ENCODE results near the gene ANTXR2. TPM values are rescaled to one million over a fixed set of nuclear protein-coding genes. Genes with fewer than 3 reads are reported as not detected.

ANTXR2 gene
- total RNA-seq, 1 donor from 2014 or later, result 64.6 TPM

DNA sequence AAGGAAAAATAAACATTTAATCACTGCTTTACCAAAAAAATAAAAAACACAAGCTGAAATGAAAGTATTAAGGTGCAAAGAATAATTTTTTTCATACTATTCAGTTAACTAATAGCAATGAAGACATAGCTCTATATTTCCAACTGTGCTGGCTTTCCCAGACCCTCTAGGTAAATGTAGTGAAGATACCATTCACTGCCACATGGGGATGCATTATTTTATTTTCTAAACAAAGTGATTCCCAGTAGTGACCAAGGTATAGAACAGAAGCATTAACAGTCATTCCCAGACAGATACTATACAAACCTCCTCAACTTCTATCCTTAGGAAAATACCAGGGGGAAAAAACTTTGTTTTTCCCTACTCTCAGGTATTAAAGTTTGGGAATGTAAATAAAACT lies 39.4 kb downstream of the ANTXR2 start:
- DNase-seq (ENCODE audit: extremely low spot score in 2 of 2), result no peak
- Histone ChIP-seq H3K4me3 (no peak overlapping the region), H3K27me3 (no peaks in the 10 kb centered on the region), H3K9me3 (no peaks in the 10 kb centered on the region), H3K4me1 (peaks cover 20% of the 10 kb centered on the region), H3K36me3 (peaks cover 0 to 26% of the 10 kb centered on the region in 2 donors), H3K27ac (no peak overlapping the region)
- intact Hi-C loops (cut with DNase I), result no loop called here
- TF ChIP-seq CTCF (IDR thresholded peaks at IDR 0.05) (no peak), POLR2AphosphoS5 (IDR thresholded peaks at IDR 0.05; ENCODE audit: insufficient read depth in 1 of 2, low read depth in 1 of 2) (no peak), POLR2A (IDR thresholded peaks at IDR 0.05) (no peak)

DNA sequence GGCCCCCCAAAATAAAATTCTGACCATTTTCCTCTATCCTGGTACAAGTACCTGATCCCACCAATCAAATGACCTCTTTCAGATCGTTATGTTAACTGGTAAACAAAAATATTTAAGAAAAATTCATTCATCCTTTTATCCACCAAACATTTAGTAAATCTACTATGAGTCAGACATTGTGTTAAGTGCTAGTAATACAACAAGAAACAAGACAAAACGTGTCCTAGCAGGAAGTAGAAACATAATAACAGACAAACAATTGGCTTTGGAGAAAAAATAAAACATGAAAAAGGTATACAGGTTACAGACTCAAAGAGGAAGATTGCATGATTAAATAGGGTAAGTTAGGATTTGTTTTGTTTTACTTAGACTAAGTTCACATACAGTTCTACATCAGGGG lies 43.7 kb downstream of the ANTXR2 start:
- intact Hi-C loops (cut with DNase I), result no loop called here
- Histone ChIP-seq H3K4me3 (no peak overlapping the region), H3K27ac (no peak overlapping the region), H3K4me1 (peaks cover 4% of the 10 kb centered on the region), H3K36me3 (peaks cover 0 to 27% of the 10 kb centered on the region in 2 donors), H3K27me3 (no peaks in the 10 kb centered on the region), H3K9me3 (no peaks in the 10 kb centered on the region)
- DNase-seq (ENCODE audit: extremely low spot score in 2 of 2), result no peak
- TF ChIP-seq POLR2A (IDR thresholded peaks at IDR 0.05), result no peak
- TF ChIP-seq CTCF (IDR thresholded peaks at IDR 0.05), result no peak
- TF ChIP-seq POLR2AphosphoS5 (IDR thresholded peaks at IDR 0.05; ENCODE audit: insufficient read depth in 1 of 2, low read depth in 1 of 2), result no peak

- Histone ChIP-seq H3K36me3 (peaks cover 0 to 23% of the 10 kb centered on the region in 2 donors), H3K27ac (no peak overlapping the region), H3K4me1 (no peaks in the 10 kb centered on the region), H3K4me3 (no peak overlapping the region), H3K27me3 (no peaks in the 10 kb centered on the region), H3K9me3 (no peaks in the 10 kb centered on the region)
- intact Hi-C loops (cut with DNase I), result no loop called here
- TF ChIP-seq POLR2AphosphoS5 (IDR thresholded peaks at IDR 0.05; ENCODE audit: insufficient read depth in 1 of 2, low read depth in 1 of 2) (no peak), CTCF (IDR thresholded peaks at IDR 0.05) (no peak), POLR2A (IDR thresholded peaks at IDR 0.05) (no peak)
- no peak for DNase-seq (ENCODE audit: extremely low spot score in 2 of 2)
These were observed 45.4 kb downstream of the ANTXR2 start for GRCh38 chr4:80027611-80028010.

GRCh38 chr4:80026100-80026499 lies 46.9 kb downstream of the ANTXR2 start:
- Histone ChIP-seq H3K4me1 (no peaks in the 10 kb centered on the region), H3K27me3 (no peaks in the 10 kb centered on the region), H3K27ac (no peak overlapping the region), H3K9me3 (no peaks in the 10 kb centered on the region), H3K36me3 (peaks cover 0 to 16% of the 10 kb centered on the region in 2 donors), H3K4me3 (no peak overlapping the region)
- TF ChIP-seq POLR2A (IDR thresholded peaks at IDR 0.05) (no peak), CTCF (IDR thresholded peaks at IDR 0.05) (no peak), POLR2AphosphoS5 (IDR thresholded peaks at IDR 0.05; ENCODE audit: insufficient read depth in 1 of 2, low read depth in 1 of 2) (no peak)
- no peak for DNase-seq (ENCODE audit: extremely low spot score in 2 of 2)
- intact Hi-C loops (cut with DNase I), result no loop called here

DNA sequence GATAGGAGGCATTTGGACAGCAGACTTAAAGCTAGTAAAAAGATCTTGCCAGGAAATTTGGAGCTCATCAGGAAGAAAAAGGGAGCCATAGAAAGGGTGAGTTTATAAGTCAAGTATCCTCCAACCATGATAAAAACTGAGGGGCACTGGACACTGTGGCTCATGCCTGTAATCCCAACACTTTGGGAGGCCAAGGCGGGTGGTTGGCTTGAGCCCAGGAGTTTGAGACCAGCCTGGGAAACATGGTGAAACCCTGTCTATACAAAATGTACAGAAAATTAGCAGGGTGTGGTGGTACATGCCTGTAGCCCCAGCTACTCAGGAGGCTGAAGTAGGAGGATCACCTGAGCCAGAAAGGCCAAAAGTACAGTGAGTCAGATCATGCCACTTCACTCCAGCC lies 48.7 kb downstream of the ANTXR2 start:
- TF ChIP-seq POLR2A (IDR thresholded peaks at IDR 0.05), result no peak
- TF ChIP-seq CTCF (IDR thresholded peaks at IDR 0.05), result no peak
- no peak for TF ChIP-seq POLR2AphosphoS5 (IDR thresholded peaks at IDR 0.05; ENCODE audit: insufficient read depth in 1 of 2, low read depth in 1 of 2)
- no peak overlapping the region for H3K27ac ChIP-seq
- DNase-seq (ENCODE audit: extremely low spot score in 2 of 2), result no peak
- H3K27me3 ChIP-seq, result no peaks in the 10 kb centered on the region
- no peaks in the 10 kb centered on the region for H3K4me1 ChIP-seq
- intact Hi-C loops (cut with DNase I), result no loop called here
- H3K4me3 ChIP-seq, result no peak overlapping the region
- H3K36me3 ChIP-seq, result peaks cover 0 to 9% of the 10 kb centered on the region in 2 donors
- no peaks in the 10 kb centered on the region for H3K9me3 ChIP-seq

Measured in vagina (tissue), 2 donors.